ENCODE measurements around the gene ZFTA.

Gene ZFTA

DNA sequence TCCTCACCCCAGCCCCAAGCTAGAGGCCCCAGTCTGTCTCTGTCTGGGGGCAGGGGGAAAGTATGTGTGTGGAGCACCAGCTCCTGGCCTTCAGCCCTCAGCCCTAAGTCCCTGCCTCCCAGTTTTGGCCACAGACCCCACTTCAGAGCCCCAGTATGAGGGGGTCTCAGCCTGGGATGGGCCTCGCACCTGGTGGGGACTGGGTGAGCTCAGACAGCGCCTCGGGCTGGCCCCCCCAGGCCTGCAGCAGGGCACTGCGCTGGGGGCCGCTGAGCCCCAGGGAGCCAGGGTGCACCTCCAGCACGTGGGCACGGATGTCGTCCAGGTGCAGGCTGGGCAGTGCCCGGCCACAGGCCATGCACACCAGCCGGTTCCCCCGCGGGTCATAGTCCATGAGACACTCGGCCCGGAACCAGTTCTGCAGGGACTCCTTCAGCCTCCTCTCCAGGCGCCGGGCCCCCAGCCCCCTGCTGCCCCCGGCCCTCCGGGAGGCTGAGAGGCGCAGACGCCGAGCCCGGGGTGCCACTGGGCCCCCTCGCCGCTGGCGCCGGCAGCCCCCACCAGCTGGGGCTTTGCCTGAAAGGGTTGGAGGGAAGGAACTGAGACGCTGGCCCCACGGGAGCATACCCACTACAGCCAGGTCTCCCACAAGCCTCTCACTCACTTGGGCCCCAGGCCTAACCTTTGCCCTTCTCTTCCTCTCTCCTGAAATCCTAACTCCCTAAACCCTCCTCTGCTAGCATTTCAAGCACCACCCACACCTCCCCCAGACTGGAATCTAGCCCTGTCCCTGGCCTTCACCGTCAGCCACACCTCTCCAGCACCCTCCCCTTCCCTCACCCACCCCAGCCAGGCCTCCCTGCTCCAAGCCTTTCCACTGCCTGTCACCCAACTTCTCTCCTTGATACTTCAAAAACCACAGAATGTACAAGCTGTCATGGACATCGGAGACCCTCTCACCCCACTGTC, 3.6 kb downstream of the ZFTA start:
- Histone ChIP-seq H3K27me3 (ENCODE audit: control insufficient read depth in 1 of 2, insufficient read depth in 2 of 2, low read length in 2 of 2) (no peaks in the 10 kb centered on the region), H3K9me3 (ENCODE audit: control insufficient read depth in 2 of 2, low read length in 2 of 2) (no peaks in the 10 kb centered on the region), H3K36me3 (ENCODE audit: control insufficient read depth in 2 of 2, insufficient read depth in 2 of 2, low read length in 2 of 2) (peaks cover 0 to 5% of the 10 kb centered on the region in 2 donors), H3K9ac (ENCODE audit: low read length in 2 of 2) (peak overlapping the region; percentile 21 to 22), H3K27ac (ENCODE audit: low read length) (peak overlapping the region; percentile 73), H3K4me1 (ENCODE audit: control insufficient read depth, insufficient read depth, low read length) (peaks cover 63% of the 10 kb centered on the region), H3K4me3 (ENCODE audit: low read length in 2 of 2) (peak overlapping the region in 1 of 2 donors; percentile 44)

DNA sequence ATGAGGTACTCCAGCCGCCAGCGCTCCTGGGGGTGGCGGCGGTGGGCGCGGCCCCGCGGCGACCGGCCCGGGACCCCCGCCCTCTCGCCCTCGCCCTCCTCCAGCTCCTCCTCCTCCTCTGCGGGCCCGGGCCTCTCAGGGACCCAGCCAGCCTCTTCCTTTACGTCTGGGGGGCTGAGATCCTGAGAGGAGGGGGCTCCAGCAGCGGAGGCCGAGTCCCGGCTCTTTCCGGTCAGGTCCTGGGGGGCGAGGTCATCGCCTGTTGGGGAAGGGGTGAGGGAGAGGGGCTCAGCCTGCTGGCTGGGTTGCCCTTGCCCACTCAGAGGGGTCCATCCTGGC, 4.3 kb downstream of the ZFTA start:
- H3K4me3 ChIP-seq (ENCODE audit: low read length in 2 of 2): peak overlapping the region; percentile 44 to 67
- peak overlapping the region; percentile 73 for H3K27ac ChIP-seq (ENCODE audit: low read length)
- peak overlapping the region in 1 of 2 donors; percentile 22 for H3K9ac ChIP-seq (ENCODE audit: low read length in 2 of 2)
- H3K36me3 ChIP-seq (ENCODE audit: control insufficient read depth in 2 of 2, insufficient read depth in 2 of 2, low read length in 2 of 2): peaks cover 0 to 5% of the 10 kb centered on the region in 2 donors
- no peaks in the 10 kb centered on the region for H3K27me3 ChIP-seq (ENCODE audit: control insufficient read depth in 1 of 2, insufficient read depth in 2 of 2, low read length in 2 of 2)
- H3K4me1 ChIP-seq (ENCODE audit: control insufficient read depth, insufficient read depth, low read length): peaks cover 56% of the 10 kb centered on the region
- no peaks in the 10 kb centered on the region for H3K9me3 ChIP-seq (ENCODE audit: control insufficient read depth in 2 of 2, low read length in 2 of 2)

DNA sequence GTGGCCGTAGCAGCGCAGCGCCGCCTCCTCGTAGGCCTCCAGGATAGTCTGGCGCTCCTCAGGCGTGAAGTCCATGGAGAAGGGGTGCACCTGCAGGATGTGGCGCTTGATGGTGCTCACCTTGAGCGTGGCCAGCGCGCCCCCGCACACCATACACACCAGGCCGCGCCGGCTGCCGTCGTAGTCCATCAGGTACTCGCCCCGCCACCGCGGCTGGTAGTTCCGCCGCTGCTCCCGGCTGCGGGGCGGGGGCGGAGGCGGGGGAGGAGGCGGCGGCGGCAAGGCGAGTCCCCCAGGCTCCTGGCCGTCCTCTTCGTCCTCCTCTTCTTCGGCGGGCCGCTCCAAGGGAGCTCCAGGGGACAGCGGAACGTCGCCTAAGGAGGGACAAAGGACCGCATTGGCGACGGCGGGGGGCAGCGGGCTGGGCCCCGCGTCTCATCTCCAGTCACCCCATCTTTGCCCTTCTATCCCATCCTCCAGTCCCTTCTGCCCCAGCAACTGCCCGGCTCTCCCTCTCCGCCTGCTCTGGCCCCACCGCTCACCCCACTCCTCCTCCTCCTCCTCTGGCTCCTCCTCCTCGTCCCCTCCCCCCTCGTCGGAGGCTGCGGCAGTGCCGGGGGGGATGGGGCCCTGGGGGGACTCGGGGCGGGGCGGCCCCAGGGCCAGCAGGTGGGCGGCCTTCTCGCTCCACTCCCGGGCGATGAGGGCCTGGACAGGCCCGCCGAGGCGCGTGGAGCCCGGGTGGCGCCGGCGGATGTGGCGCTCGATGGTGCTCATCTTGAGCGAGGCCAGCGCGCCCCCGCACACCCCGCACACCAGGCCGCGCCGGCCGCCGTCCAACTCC, 4.9 kb downstream of the ZFTA start:
- peaks cover 55% of the 10 kb centered on the region for H3K4me1 ChIP-seq (ENCODE audit: control insufficient read depth, insufficient read depth, low read length)

DNA sequence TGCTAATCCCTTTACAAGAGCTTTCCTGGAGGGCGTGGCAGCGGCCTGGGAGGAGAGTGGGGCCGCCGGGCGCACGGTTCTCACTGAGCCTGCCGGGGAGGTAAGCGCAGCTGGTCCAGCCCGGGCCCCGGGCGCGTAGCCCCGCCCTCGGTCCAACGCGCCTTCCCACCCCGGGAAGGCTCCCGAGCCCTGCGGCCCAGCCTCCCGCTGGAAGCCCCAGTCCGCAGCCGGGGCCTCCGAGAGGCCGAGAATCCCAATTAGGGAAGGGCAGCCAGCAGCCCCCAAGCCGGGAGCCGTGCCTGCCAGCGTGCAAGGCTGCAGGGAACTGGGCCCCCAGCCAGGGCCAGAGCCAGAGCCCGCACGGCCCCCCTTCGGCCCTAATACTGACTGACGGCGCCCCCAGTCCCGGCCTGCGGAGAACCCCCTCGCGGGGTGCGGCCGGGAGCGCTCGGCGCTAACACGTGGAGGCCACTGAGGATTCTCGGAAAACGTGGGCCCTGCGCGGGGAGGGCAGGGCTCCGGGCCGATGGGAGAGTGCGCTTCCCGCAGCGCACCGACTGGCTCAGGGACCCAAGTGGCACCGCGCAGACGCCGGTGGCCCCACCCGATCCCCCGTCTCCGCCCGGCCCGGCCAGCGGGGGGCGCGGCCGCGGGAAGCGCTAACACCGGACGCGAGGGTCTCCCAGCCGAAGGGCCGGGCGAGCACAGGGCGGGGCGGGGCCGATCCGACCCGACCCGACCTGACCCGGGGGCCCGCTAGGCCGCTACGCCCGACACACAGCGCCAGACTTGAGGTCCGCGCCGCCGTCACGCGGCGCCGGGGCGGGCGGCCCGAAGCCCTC, 5.7 kb downstream of the ZFTA start:
- Histone ChIP-seq H3K9me3 (ENCODE audit: control insufficient read depth in 2 of 2, low read length in 2 of 2) (no peaks in the 10 kb centered on the region), H3K4me1 (ENCODE audit: control insufficient read depth, insufficient read depth, low read length) (peaks cover 55% of the 10 kb centered on the region), H3K27me3 (ENCODE audit: control insufficient read depth in 1 of 2, insufficient read depth in 2 of 2, low read length in 2 of 2) (no peaks in the 10 kb centered on the region), H3K4me3 (ENCODE audit: low read length in 2 of 2) (peak overlapping the region; percentile 67 to 78), H3K36me3 (ENCODE audit: control insufficient read depth in 2 of 2, insufficient read depth in 2 of 2, low read length in 2 of 2) (peaks cover 4 to 5% of the 10 kb centered on the region in 2 donors), H3K27ac (ENCODE audit: low read length) (peak overlapping the region; percentile 73), H3K9ac (ENCODE audit: low read length in 2 of 2) (peak overlapping the region; percentile 68 to 81)

More for the DNA sequence above, 4.9 kb downstream of the ZFTA start:
- H3K9ac ChIP-seq (ENCODE audit: low read length in 2 of 2): peak overlapping the region; percentile 55 to 81
- no peaks in the 10 kb centered on the region for H3K9me3 ChIP-seq (ENCODE audit: control insufficient read depth in 2 of 2, low read length in 2 of 2)
- peaks cover 2 to 5% of the 10 kb centered on the region in 2 donors for H3K36me3 ChIP-seq (ENCODE audit: control insufficient read depth in 2 of 2, insufficient read depth in 2 of 2, low read length in 2 of 2)
- H3K27ac ChIP-seq (ENCODE audit: low read length): peak overlapping the region; percentile 73
- H3K4me3 ChIP-seq (ENCODE audit: low read length in 2 of 2): peak overlapping the region; percentile 67 to 78
- H3K27me3 ChIP-seq (ENCODE audit: control insufficient read depth in 1 of 2, insufficient read depth in 2 of 2, low read length in 2 of 2): no peaks in the 10 kb centered on the region

DNA sequence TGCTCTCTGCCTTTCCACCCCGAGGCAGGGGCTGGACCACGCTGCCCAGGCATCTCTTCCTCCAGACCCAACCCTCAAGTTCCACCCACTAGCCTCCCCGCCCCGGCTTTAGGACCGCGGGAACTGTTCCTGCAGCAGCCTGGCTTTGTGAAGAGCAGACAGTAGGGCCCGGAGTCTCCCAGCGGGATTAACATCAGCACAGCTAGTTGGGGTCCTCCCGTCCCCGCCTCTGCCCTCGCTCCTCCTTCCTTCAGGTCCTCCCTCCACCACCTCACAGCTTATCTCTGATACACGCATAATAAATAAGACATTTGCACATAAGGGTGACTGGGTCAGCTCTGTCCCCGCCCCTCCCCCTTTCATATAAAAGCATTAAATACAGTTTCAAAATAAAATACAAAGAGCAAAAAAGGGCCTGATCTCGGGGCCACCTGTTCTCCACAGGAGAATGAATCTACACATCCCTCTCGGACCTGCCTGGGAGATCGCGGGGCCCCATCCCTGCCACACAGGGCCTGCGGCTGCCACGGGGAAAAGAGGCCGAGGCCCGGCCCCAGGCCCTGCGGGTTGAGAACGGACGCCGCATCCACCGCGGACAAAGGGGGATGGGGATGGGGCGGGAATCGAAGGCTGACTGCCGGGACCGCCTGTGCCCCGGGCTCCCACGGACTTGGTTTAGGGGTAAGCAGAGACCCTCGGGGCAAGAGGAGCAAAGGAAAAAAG, 6.5 kb downstream of the ZFTA start:
- Histone ChIP-seq H3K9me3 (ENCODE audit: control insufficient read depth in 2 of 2, low read length in 2 of 2) (no peaks in the 10 kb centered on the region), H3K9ac (ENCODE audit: low read length in 2 of 2) (peak overlapping the region; percentile 66 to 68), H3K36me3 (ENCODE audit: control insufficient read depth in 2 of 2, insufficient read depth in 2 of 2, low read length in 2 of 2) (peaks cover 5 to 6% of the 10 kb centered on the region in 2 donors), H3K27me3 (ENCODE audit: control insufficient read depth in 1 of 2, insufficient read depth in 2 of 2, low read length in 2 of 2) (no peaks in the 10 kb centered on the region), H3K4me1 (ENCODE audit: control insufficient read depth, insufficient read depth, low read length) (peaks cover 52% of the 10 kb centered on the region), H3K4me3 (ENCODE audit: low read length in 2 of 2) (peak overlapping the region; percentile 67 to 78), H3K27ac (ENCODE audit: low read length) (peak overlapping the region; percentile 73)

DNA sequence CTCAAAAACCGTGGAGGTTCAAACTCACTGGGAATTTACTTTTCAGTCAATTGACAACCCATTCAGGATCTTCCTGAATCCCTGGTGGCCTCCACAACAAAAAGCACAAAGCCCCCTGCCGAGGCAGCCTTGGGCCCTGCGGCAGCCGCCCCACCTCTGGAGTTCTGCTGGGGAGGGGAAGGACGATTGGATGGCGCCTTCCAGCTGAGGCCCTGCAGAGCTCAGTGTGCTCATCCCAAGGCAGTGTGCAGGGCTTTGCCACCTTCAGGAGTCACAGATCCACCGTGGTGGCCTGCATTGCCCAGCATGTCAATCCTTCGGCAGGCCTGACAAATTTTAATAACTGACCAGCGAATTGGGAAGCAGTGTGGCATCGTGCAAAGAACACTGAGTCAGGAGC, 7.4 kb downstream of the ZFTA start:
- H3K27me3 ChIP-seq (ENCODE audit: control insufficient read depth in 1 of 2, insufficient read depth in 2 of 2, low read length in 2 of 2): no peaks in the 10 kb centered on the region
- no peaks in the 10 kb centered on the region for H3K9me3 ChIP-seq (ENCODE audit: control insufficient read depth in 2 of 2, low read length in 2 of 2)
- peaks cover 43% of the 10 kb centered on the region for H3K4me1 ChIP-seq (ENCODE audit: control insufficient read depth, insufficient read depth, low read length)
- no peak overlapping the region for H3K27ac ChIP-seq (ENCODE audit: low read length)
- H3K36me3 ChIP-seq (ENCODE audit: control insufficient read depth in 2 of 2, insufficient read depth in 2 of 2, low read length in 2 of 2): peaks cover 6% of the 10 kb centered on the region in 2 donors
- no peak overlapping the region for H3K4me3 ChIP-seq (ENCODE audit: low read length in 2 of 2)
- no peak overlapping the region for H3K9ac ChIP-seq (ENCODE audit: low read length in 2 of 2)

DNA sequence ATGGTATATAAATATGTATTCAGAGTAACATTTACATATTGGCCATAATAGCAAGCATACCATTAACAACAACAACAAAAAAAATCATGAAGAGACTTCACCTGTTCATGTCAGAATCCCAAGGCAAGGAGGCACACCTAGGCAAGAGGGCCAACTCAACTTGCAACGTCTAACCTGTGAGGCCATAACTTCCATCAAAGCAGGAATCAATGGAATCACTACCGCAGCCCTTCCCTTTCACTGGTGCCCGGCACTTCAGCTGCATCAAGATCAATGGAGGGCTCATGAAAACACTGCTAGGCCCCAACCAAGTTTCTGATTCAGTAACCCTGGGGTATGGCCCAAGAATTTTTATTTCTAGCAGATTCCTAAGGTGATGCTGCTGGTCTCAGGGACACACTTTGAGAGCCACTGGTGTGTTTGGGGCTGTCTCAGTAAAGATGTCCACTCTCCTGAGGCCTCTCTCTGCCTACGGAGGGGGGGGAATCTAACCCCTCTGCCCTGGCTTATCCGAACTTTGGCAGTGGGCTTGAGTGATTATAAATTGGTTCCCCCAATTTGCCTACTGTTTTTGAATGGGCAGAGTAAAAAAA, 8.0 kb downstream of the ZFTA start:
- no peaks in the 10 kb centered on the region for H3K9me3 ChIP-seq (ENCODE audit: control insufficient read depth in 2 of 2, low read length in 2 of 2)
- peaks cover 37% of the 10 kb centered on the region for H3K4me1 ChIP-seq (ENCODE audit: control insufficient read depth, insufficient read depth, low read length)
- H3K4me3 ChIP-seq (ENCODE audit: low read length in 2 of 2): no peak overlapping the region
- no peak overlapping the region for H3K27ac ChIP-seq (ENCODE audit: low read length)
- H3K27me3 ChIP-seq (ENCODE audit: control insufficient read depth in 1 of 2, insufficient read depth in 2 of 2, low read length in 2 of 2): no peaks in the 10 kb centered on the region
- H3K36me3 ChIP-seq (ENCODE audit: control insufficient read depth in 2 of 2, insufficient read depth in 2 of 2, low read length in 2 of 2): peaks cover 6% of the 10 kb centered on the region in 2 donors
- H3K9ac ChIP-seq (ENCODE audit: low read length in 2 of 2): no peak overlapping the region

DNA sequence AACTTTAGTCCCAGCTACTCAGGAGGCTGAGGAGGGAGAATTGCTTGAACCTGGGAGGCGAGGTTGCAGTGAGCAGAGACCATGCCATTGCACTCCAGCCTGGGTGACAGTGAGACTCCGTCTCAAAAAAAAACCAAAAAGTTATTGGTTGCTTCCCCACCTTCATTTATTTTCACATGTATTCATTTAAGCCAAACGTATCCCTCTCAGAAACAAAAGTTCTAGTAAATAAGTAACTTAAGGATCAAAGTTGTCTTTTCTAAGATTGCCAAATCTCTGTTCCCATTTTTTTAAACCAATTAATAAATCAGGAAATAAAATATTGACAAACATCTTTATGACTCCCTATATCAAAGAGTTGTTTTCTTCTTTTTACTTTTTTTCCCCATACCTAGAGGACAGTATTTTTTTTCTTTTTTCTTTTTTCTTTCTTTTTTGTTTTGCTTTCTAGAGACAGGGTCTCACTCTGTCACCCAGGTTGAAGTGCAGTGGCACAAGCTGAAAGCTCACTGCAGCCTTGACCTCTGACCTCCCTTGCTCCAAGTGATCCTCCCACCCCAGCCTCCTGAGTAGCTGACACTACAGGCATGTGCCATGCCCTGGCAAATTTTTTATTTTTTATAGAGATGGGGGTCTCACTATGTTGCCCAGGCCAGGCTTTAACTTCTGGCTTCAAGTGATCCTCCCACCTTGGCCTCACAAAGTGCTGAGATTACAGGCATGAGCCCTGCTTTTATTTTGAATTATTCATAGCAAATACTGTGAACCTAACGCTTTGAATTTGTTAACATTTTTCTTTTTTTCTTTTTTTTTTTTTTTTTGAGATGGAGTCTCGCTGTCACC, 11.4 kb downstream of the ZFTA start:
- Histone ChIP-seq H3K9ac (ENCODE audit: low read length in 2 of 2) (no peak overlapping the region), H3K9me3 (ENCODE audit: control insufficient read depth in 2 of 2, low read length in 2 of 2) (no peaks in the 10 kb centered on the region), H3K36me3 (ENCODE audit: control insufficient read depth in 2 of 2, insufficient read depth in 2 of 2, low read length in 2 of 2) (peaks cover 15 to 17% of the 10 kb centered on the region in 2 donors), H3K4me3 (ENCODE audit: low read length in 2 of 2) (no peak overlapping the region), H3K4me1 (ENCODE audit: control insufficient read depth, insufficient read depth, low read length) (peaks cover 7% of the 10 kb centered on the region), H3K27me3 (ENCODE audit: control insufficient read depth in 1 of 2, insufficient read depth in 2 of 2, low read length in 2 of 2) (no peaks in the 10 kb centered on the region), H3K27ac (ENCODE audit: low read length) (no peak overlapping the region)

DNA sequence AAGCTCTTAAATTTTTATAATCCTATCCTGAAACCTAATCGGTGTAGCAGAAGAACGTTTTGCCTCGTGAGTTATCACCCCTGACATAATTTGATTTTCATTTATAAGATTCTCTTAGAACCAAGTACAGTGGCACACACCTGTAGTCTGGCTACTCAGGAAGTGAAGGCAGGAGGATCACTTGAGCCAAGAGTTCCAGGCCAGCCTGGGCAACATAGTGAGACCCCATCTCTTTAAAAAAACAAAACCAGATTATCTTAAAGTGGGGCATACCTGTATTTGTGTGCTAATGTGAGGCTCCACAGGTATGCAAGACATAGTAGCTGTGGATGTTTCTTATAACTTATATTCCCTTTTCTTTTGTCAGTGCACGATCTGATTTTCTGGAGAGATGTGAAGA, 19.0 kb downstream of the ZFTA start:
- H3K9ac ChIP-seq (ENCODE audit: low read length in 2 of 2): no peak overlapping the region

More for the DNA sequence above, 19.0 kb downstream of the ZFTA start:
- Histone ChIP-seq H3K4me3 (ENCODE audit: low read length in 2 of 2) (no peak overlapping the region), H3K9me3 (ENCODE audit: control insufficient read depth in 2 of 2, low read length in 2 of 2) (no peaks in the 10 kb centered on the region), H3K36me3 (ENCODE audit: control insufficient read depth in 2 of 2, insufficient read depth in 2 of 2, low read length in 2 of 2) (peaks cover 12 to 20% of the 10 kb centered on the region in 2 donors), H3K27ac (ENCODE audit: low read length) (no peak overlapping the region), H3K4me1 (ENCODE audit: control insufficient read depth, insufficient read depth, low read length) (no peaks in the 10 kb centered on the region), H3K27me3 (ENCODE audit: control insufficient read depth in 1 of 2, insufficient read depth in 2 of 2, low read length in 2 of 2) (no peaks in the 10 kb centered on the region)
